ENCODE data around the gene MAST2. TPM values are rescaled to one million over a fixed set of nuclear protein-coding genes. Genes with fewer than 3 reads are reported as not detected.

MAST2 gene
- total RNA-seq, 2 experiments from 2014 or later = 25.7 to 27.9 TPM

- POLR2A ChIA-PET = no interaction called here
- CTCF ChIA-PET = no interaction called here
- Mint-ChIP-seq H3K4me1 (ENCODE audit: low read depth) (peaks cover 3% of the 10 kb centered on the region), H3K4me3 (no peak overlapping the region), H3K27ac (no peak overlapping the region), H3K9me3 (ENCODE audit: insufficient read depth) (no peaks in the 10 kb centered on the region), H3K36me3 (ENCODE audit: low read depth) (peaks cover 17% of the 10 kb centered on the region), H3K27me3 (ENCODE audit: low read depth) (no peaks in the 10 kb centered on the region)
- ATAC-seq (no peak), DNase-seq (no peak)
Measured at GRCh38 chr1:46003315-46003714, 199.9 kb downstream of the MAST2 start.

DNA sequence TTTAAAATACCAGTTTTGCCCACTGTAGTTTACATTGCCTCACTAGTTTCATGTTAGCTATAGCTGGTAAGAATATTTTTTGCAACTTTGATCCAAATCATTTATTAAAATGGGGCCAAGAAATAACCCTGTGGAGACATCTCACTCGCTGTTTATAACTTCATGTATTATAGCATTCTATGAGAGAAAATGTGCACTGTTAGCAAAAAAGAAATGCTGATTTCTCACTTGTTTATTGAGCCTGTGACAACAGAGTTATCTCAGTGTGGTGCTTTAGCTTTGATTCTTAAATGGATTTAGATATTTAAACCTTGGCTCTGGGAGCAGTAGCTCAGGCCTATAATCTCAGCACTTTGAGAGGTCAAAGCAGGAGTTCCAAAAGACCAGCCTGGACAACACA is 201.1 kb downstream of the MAST2 start:
- POLR2A ChIA-PET = no interaction called here

DNA sequence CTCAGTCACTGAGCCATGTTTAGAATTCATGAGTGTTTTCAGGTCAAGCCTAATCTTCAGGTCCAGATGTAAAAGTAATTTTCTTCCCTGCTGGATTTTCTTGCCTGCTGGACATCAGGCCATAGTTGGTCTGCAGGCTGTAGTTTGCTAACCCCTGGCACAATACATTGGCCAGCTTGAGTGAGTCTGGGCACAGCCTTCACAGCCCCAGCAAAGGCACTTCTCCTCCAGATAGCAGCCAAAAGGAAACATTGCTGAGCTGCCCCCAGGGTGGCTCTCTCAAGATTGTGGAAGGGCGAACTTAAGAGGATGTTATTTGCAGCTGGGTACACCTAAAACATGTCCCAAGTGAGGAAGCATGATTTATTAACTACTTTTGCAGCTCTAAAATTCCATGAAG is 202.2 kb downstream of the MAST2 start:
- Mint-ChIP-seq H3K9me3 (ENCODE audit: insufficient read depth) (no peaks in the 10 kb centered on the region), H3K4me3 (no peak overlapping the region), H3K27ac (no peak overlapping the region), H3K27me3 (ENCODE audit: low read depth) (no peaks in the 10 kb centered on the region), H3K4me1 (ENCODE audit: low read depth) (peaks cover 3% of the 10 kb centered on the region), H3K36me3 (ENCODE audit: low read depth) (peaks cover 24% of the 10 kb centered on the region)
- CTCF ChIA-PET = no interaction called here
- no peak for DNase-seq
- ATAC-seq = no peak
- POLR2A ChIA-PET = no interaction called here

More for the DNA sequence above, 201.1 kb downstream of the MAST2 start:
- peaks cover 3% of the 10 kb centered on the region for H3K4me1 Mint-ChIP-seq (ENCODE audit: low read depth)
- no peak overlapping the region for H3K27ac Mint-ChIP-seq
- DNase-seq = no peak
- H3K4me3 Mint-ChIP-seq = no peak overlapping the region
- H3K9me3 Mint-ChIP-seq (ENCODE audit: insufficient read depth) = no peaks in the 10 kb centered on the region
- ATAC-seq = no peak
- H3K27me3 Mint-ChIP-seq (ENCODE audit: low read depth) = no peaks in the 10 kb centered on the region
- CTCF ChIA-PET = no interaction called here
- H3K36me3 Mint-ChIP-seq (ENCODE audit: low read depth) = peaks cover 22% of the 10 kb centered on the region

DNA sequence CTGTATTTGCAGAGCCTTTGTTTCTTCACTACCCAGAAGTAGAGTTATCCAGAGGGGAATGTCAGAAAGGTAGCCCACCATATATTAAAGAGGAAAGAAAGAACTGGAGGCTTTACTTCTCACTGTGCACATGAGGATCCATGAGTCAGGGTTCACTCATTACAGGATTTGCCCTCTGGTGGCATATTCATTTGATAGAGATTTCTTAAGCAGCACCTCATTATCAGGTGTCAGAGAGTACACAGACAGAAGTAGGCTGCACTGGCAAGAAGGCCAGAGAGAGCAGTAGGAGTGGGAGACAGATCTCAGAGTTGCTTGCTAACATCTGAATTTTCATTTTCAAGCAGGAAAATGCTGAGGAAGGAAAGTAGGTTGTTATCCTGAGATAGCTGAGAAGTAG is 205.2 kb downstream of the MAST2 start:
- ChIA-PET CTCF (no interaction called here), POLR2A (no interaction called here)
- no peaks in the 10 kb centered on the region for H3K27me3 Mint-ChIP-seq (ENCODE audit: low read depth)
- no peaks in the 10 kb centered on the region for H3K4me1 Mint-ChIP-seq (ENCODE audit: low read depth)
- no peak for DNase-seq
- ATAC-seq = no peak
- H3K4me3 Mint-ChIP-seq = no peak overlapping the region
- H3K9me3 Mint-ChIP-seq (ENCODE audit: insufficient read depth) = no peaks in the 10 kb centered on the region
- peaks cover 22% of the 10 kb centered on the region for H3K36me3 Mint-ChIP-seq (ENCODE audit: low read depth)
- no peak overlapping the region for H3K27ac Mint-ChIP-seq

DNA sequence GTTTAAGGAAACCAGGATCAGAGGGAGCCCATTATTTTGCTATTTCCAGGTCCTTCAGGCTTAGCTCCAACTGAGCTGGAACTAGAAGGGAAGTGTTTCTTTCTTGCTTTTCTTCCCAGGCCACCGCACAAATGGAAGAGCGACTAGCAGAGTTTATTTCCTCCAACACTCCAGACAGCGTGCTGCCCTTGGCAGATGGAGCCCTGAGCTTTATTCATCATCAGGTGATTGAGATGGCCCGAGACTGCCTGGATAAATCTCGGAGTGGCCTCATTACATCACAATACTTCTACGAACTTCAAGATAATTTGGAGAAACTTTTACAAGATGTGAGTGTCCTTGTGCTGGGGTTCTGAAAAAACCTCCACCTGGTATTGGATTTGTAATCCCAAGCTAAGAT is 207.2 kb downstream of the MAST2 start:
- Mint-ChIP-seq H3K27me3 (ENCODE audit: low read depth) (no peaks in the 10 kb centered on the region), H3K9me3 (ENCODE audit: insufficient read depth) (no peaks in the 10 kb centered on the region), H3K4me1 (ENCODE audit: low read depth) (no peaks in the 10 kb centered on the region), H3K27ac (no peak overlapping the region), H3K4me3 (no peak overlapping the region), H3K36me3 (ENCODE audit: low read depth) (peaks cover 20% of the 10 kb centered on the region)
- DNase-seq (no peak), ATAC-seq (no peak)
- POLR2A ChIA-PET = no interaction called here
- CTCF ChIA-PET = no interaction called here

- no peak overlapping the region for H3K4me3 Mint-ChIP-seq
- H3K9me3 Mint-ChIP-seq (ENCODE audit: insufficient read depth) = no peaks in the 10 kb centered on the region
- H3K36me3 Mint-ChIP-seq (ENCODE audit: low read depth) = peaks cover 20% of the 10 kb centered on the region
- no peak overlapping the region for H3K27ac Mint-ChIP-seq
- no peak for DNase-seq
- CTCF ChIA-PET = interaction anchor here (1.3 kb wide), 1 partner anchor 212 kb away, joined by 3 read pairs; no protein-coding TSS in a partner anchor
- H3K4me1 Mint-ChIP-seq (ENCODE audit: low read depth) = no peaks in the 10 kb centered on the region
- H3K27me3 Mint-ChIP-seq (ENCODE audit: low read depth) = no peaks in the 10 kb centered on the region
- no peak for ATAC-seq
- POLR2A ChIA-PET = no interaction called here
Measured at GRCh38 chr1:46011121-46011695, 207.8 kb downstream of the MAST2 start.

- H3K27ac Mint-ChIP-seq = no peak overlapping the region
- ATAC-seq = no peak
- H3K9me3 Mint-ChIP-seq (ENCODE audit: insufficient read depth) = no peaks in the 10 kb centered on the region
- peaks cover 15% of the 10 kb centered on the region for H3K36me3 Mint-ChIP-seq (ENCODE audit: low read depth)
- ChIA-PET CTCF (interaction anchor here (1.3 kb wide), 1 partner anchor 211 kb away, joined by 3 read pairs; no protein-coding TSS in a partner anchor), POLR2A (no interaction called here)
- H3K4me3 Mint-ChIP-seq = no peak overlapping the region
- no peaks in the 10 kb centered on the region for H3K4me1 Mint-ChIP-seq (ENCODE audit: low read depth)
- no peak for DNase-seq
- no peaks in the 10 kb centered on the region for H3K27me3 Mint-ChIP-seq (ENCODE audit: low read depth)
Measured at GRCh38 chr1:46012236-46012635, 208.8 kb downstream of the MAST2 start.

DNA sequence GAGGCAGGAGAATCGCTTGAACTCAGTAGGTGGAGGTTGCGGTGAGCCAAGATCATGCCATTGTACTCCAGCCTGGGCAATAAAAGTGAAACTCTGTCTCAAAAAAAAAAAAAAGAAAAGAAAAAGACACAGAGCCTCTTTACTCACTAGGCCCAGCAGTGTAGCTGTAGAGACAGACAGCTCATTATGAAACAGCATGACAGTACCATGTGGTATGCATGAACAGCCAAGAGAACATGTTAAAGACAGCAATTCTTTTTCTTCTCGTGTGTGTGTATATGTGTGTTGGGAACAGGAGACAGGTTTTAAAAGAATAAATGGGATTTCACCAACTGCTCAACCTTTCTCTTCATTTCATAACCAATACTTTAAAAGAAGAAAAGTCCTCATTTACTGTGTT is 210.2 kb downstream of the MAST2 start:
- Mint-ChIP-seq H3K27ac (no peak overlapping the region), H3K4me3 (no peak overlapping the region), H3K9me3 (ENCODE audit: insufficient read depth) (no peaks in the 10 kb centered on the region), H3K36me3 (ENCODE audit: low read depth) (peaks cover 6% of the 10 kb centered on the region), H3K27me3 (ENCODE audit: low read depth) (no peaks in the 10 kb centered on the region), H3K4me1 (ENCODE audit: low read depth) (no peaks in the 10 kb centered on the region)
- no peak for DNase-seq
- ChIA-PET CTCF (no interaction called here), POLR2A (no interaction called here)
- ATAC-seq = no peak

DNA sequence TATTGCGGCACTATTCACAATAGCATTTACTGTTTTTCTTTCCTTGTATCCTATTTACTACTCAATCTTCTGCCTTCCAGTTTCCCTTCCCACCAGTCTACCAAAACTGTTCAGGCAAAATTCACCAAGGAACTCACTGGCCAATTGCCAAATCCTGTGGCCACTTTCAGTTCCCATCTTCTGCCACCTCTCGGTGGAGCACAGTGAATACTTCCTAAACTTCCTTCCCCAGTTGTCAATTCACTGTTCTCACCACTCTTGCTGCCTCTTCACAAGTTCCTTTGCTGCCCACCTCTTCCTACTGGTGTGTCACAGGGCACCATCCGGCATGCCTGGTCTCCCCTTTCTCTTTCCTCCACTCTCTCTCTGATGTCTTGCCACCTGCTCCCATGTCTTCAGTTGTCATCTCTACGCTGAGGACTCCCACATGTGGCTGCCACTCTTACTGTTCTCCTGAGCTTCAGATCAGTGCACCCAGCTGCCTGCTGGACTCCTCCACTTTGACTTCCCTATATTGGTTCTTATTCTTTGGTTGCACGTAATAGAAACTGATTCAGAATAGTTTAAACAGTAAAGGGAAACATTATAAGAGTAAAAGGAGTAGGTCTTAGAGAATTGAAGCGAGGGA is 214.6 kb downstream of the MAST2 start:
- no peak overlapping the region for H3K27ac Mint-ChIP-seq
- ChIA-PET CTCF (no interaction called here), POLR2A (interaction anchor here (0.6 kb wide), 1 partner anchor 69 kb away, joined by 3 read pairs; no protein-coding TSS in a partner anchor)
- H3K36me3 Mint-ChIP-seq (ENCODE audit: low read depth) = no peaks in the 10 kb centered on the region
- DNase-seq (no peak), ATAC-seq (no peak)
- H3K4me1 Mint-ChIP-seq (ENCODE audit: low read depth) = no peaks in the 10 kb centered on the region
- no peak overlapping the region for H3K4me3 Mint-ChIP-seq
- H3K9me3 Mint-ChIP-seq (ENCODE audit: insufficient read depth) = no peaks in the 10 kb centered on the region
- no peaks in the 10 kb centered on the region for H3K27me3 Mint-ChIP-seq (ENCODE audit: low read depth)

- Mint-ChIP-seq H3K27ac (no peak overlapping the region), H3K4me3 (no peak overlapping the region), H3K27me3 (ENCODE audit: low read depth) (no peaks in the 10 kb centered on the region), H3K9me3 (ENCODE audit: insufficient read depth) (no peaks in the 10 kb centered on the region), H3K4me1 (ENCODE audit: low read depth) (no peaks in the 10 kb centered on the region), H3K36me3 (ENCODE audit: low read depth) (peaks cover 5% of the 10 kb centered on the region)
- ChIA-PET POLR2A (no interaction called here), CTCF (no interaction called here)
- no peak for DNase-seq
- ATAC-seq = no peak
Measured at GRCh38 chr1:46019348-46019747, 215.9 kb downstream of the MAST2 start.

DNA sequence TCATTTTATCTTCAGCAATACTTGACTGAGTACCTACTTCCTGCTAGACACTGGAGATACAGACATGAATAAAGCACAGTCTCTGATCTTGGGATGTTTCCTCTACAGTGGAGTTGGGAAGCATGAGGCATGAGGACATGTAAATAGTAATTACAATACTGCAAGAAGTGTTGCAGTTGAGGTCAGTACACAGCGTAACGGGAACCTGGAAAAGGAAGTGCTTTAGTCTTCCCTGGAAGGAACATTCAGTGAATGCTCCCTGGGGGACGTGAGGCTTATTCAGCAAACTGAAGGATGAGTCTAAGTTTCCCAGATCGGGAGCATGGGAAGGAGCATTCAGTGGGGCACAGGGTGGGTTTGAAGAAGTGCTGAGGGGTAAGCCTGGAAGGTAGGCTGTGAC is 216.6 kb downstream of the MAST2 start:
- Mint-ChIP-seq H3K4me1 (ENCODE audit: low read depth) (no peaks in the 10 kb centered on the region), H3K9me3 (ENCODE audit: insufficient read depth) (no peaks in the 10 kb centered on the region), H3K4me3 (no peak overlapping the region), H3K27ac (no peak overlapping the region), H3K27me3 (ENCODE audit: low read depth) (no peaks in the 10 kb centered on the region), H3K36me3 (ENCODE audit: low read depth) (peaks cover 5% of the 10 kb centered on the region)
- ChIA-PET POLR2A (no interaction called here), CTCF (no interaction called here)
- DNase-seq (no peak), ATAC-seq (no peak)

DNA sequence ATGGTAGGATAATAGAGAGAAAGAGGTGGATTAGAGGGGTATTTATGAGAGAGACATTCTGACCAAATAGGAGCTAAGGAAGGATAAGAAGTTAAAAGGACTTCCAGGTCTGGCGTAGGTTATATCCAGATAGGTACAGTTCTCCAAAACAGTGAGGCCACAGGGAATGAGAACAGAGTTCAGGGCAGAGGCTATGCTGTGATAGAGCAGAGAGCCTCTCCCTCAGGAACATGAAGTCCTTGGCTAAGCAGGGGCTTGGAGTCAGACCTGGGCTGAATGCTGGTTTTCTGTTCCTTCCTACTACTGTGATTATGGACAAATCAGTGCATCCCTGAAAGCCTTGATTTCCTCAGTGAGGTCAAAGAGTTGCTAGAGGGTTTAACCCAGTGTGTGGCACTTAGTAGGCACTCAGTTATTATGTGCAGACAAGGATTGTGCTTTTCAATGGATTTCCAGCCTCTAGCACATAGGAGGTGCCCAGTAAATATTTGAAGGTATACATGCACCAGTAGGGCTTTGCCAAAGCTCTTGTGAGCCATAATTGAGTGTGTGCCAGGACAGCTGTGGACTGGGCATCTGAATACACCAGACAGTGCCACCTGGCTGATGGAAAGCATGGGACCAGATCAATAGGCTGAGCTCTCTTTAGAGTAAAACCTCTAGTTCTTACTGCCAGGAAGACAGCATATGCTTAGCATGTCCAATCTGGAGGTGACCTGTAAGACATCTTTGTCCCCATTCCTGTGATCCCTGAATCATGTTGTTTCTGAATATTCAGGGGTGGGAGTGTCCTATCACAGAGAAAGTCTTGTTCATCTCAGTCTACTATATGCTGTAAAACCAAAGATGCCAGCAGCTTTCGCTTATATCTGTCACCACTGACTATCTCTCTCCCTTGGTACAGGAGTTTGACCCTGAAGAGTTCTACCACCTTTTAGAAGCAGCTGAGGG is 217.9 kb downstream of the MAST2 start:
- no peak overlapping the region for H3K4me3 Mint-ChIP-seq
- ChIA-PET POLR2A (no interaction called here), CTCF (interaction anchor here (1.9 kb wide), 1 partner anchor 202 kb away, joined by 4 read pairs; no protein-coding TSS in a partner anchor)

More for the DNA sequence above, 217.9 kb downstream of the MAST2 start:
- Mint-ChIP-seq H3K36me3 (ENCODE audit: low read depth) (peaks cover 5% of the 10 kb centered on the region), H3K27me3 (ENCODE audit: low read depth) (no peaks in the 10 kb centered on the region), H3K4me1 (ENCODE audit: low read depth) (no peaks in the 10 kb centered on the region), H3K9me3 (ENCODE audit: insufficient read depth) (no peaks in the 10 kb centered on the region), H3K27ac (no peak overlapping the region)
- ATAC-seq (no peak), DNase-seq (no peak)
